A204.1 (cell line): ENCODE measurements around the gene SMARCA5.
"Not testable (repeated sequence)": the region's sequence is repeated elsewhere in the genome, so short reads cannot be mapped to it uniquely, and the experiment has no call there.

ENCODE experiments used
- FAIRE-seq: peaks from 2 replicates; lab custom pipeline; 2012; peaks lifted over from hg19 to GRCh38; lab: Jason Lieb, UNC

SMARCA5 gene

GRCh38 chr4:143513314-143514168, at the start of gene SMARCA5:
TSS of gene SMARCA5 (plus strand) at chr4:143513702. CDS start at chr4:143513925, 223 bp downstream.
- peak; percentile 98 for FAIRE-seq

GRCh38 chr4:143473334-143474126, 40.0 kb upstream of the SMARCA5 start:
- no peak for FAIRE-seq

- no peak for FAIRE-seq
Measured at GRCh38 chr4:143477487-143477886, 36.0 kb upstream of the SMARCA5 start.

GRCh38 chr4:143481361-143481760, 32.1 kb upstream of the SMARCA5 start:
- FAIRE-seq = no peak

GRCh38 chr4:143482840-143483239, 30.7 kb upstream of the SMARCA5 start:
- peak; percentile 97 for FAIRE-seq

GRCh38 chr4:143486314-143486713, 27.2 kb upstream of the SMARCA5 start:
- FAIRE-seq = no peak

GRCh38 chr4:143488687-143489086, 24.8 kb upstream of the SMARCA5 start:
- FAIRE-seq = no peak

GRCh38 chr4:143489106-143489505, 24.4 kb upstream of the SMARCA5 start:
- FAIRE-seq = no peak

- FAIRE-seq = no peak
Measured at GRCh38 chr4:143498021-143498420, 15.5 kb upstream of the SMARCA5 start.

GRCh38 chr4:143502231-143502630, 11.3 kb upstream of the SMARCA5 start:
- FAIRE-seq = no peak

GRCh38 chr4:143506031-143506430, 7.5 kb upstream of the SMARCA5 start:
- FAIRE-seq = no peak

GRCh38 chr4:143511906-143512305, 1.6 kb upstream of the SMARCA5 start:
- no peak for FAIRE-seq

- peak; percentile 11 for FAIRE-seq
Measured at GRCh38 chr4:143512978-143513313, 556 bp upstream of the SMARCA5 start.

- FAIRE-seq = no peak
Measured at GRCh38 chr4:143514169-143514495, 630 bp downstream of the SMARCA5 start.

GRCh38 chr4:143514497-143514896, 995 bp downstream of the SMARCA5 start:
- FAIRE-seq = no peak

- no peak for FAIRE-seq
Measured at GRCh38 chr4:143514901-143515300, 1.4 kb downstream of the SMARCA5 start.

GRCh38 chr4:143515905-143516304, 2.4 kb downstream of the SMARCA5 start:
- FAIRE-seq = peak; percentile 79

GRCh38 chr4:143517764-143518163, 4.3 kb downstream of the SMARCA5 start:
- no peak for FAIRE-seq

GRCh38 chr4:143524211-143524610, 10.7 kb downstream of the SMARCA5 start:
- FAIRE-seq = no peak

GRCh38 chr4:143528046-143528445, 14.5 kb downstream of the SMARCA5 start:
- FAIRE-seq = not testable (repeated sequence)

- FAIRE-seq = no peak
Measured at GRCh38 chr4:143531380-143531779, 17.9 kb downstream of the SMARCA5 start.

- FAIRE-seq = no peak
Measured at GRCh38 chr4:143531788-143532491, 18.4 kb downstream of the SMARCA5 start.
